ENCODE measurements around the gene GYPC.
"Not testable (repeated sequence)": the region's sequence is repeated elsewhere in the genome, so short reads cannot be mapped to it uniquely, and the experiment has no call there.

Gene GYPC

DNA sequence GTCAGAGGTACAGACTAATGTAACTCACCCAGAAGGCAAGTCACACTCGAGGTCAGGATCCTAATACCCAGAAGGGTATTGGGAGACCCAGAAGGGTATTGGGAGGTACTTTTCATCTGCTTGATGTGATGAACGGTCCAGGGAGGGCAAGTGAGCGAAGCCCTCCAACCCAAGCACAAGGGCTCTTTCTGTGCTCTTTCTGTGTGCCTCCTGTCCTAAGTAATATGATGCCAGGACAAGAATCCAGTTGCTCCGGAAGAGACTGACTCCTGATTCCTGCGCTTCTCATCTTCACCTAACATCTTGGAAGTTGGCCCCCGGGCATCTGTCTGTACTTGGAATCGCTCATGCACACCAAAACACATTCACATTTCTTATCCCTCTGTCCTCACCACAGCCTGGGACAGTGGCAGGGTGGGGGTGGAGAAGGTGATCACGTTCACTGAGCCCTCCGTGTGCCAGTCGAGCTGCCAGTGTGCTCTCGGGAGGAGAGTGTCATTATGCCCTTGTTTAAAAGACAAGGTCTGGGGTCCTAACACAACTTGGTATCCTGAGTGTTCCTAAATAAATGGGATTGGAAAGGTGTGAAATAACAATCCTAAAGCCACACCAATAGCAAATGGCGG lies 17.1 kb downstream of the GYPC start:
- no peak for DNase-seq

DNA sequence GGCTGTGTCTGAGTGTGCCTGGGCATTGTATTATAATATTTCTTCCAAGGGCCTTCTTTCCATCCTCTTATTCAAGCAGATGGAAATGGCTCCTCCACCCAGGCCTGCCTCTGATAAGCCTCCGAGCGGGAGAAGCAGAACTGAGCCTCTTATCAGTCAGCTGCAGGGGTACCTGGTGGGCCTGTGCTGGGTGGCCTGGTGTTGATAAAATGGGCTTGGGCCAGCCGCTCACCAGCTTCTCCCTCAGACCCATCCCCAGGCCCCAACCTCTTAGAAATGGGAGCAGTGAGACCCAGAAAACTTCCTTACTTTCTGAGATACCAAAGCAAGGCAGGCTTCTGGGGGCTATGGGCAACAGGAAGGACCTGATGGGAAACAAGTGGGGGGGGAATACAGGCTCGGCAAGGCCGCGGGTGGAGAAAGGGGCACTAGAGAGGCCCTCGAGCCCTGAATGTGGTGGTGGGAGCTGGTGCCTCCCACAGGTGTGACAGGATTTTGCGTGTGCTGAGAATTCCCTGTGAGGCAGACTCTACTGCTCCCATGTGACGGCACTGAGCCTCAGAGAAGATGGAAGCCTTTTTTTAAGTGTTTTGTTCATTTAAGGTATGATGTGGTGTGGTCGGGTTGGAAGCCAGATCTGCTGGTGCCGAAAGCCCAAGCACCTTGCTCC lies 18.3 kb downstream of the GYPC start:
- DNase-seq: no peak

DNA sequence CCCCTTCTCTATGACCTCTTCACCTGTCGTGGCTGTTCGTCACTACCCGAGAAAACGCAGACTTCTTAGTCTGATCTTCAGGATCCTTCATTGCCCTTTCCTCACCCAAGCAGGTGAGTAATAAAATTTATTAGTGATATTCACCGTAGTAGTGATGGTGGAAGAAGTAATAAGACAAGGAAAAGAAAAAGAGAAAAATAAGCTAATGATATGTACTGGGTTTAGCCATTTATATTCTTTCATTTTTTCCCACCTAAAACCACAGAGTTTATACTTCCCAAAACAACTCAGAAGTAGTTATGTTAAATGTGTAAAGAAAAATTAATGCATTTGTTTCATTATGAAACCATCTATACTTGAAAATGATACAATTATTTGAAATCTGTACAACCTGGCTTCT lies 19.7 kb downstream of the GYPC start:
- DNase-seq: no peak

DNA sequence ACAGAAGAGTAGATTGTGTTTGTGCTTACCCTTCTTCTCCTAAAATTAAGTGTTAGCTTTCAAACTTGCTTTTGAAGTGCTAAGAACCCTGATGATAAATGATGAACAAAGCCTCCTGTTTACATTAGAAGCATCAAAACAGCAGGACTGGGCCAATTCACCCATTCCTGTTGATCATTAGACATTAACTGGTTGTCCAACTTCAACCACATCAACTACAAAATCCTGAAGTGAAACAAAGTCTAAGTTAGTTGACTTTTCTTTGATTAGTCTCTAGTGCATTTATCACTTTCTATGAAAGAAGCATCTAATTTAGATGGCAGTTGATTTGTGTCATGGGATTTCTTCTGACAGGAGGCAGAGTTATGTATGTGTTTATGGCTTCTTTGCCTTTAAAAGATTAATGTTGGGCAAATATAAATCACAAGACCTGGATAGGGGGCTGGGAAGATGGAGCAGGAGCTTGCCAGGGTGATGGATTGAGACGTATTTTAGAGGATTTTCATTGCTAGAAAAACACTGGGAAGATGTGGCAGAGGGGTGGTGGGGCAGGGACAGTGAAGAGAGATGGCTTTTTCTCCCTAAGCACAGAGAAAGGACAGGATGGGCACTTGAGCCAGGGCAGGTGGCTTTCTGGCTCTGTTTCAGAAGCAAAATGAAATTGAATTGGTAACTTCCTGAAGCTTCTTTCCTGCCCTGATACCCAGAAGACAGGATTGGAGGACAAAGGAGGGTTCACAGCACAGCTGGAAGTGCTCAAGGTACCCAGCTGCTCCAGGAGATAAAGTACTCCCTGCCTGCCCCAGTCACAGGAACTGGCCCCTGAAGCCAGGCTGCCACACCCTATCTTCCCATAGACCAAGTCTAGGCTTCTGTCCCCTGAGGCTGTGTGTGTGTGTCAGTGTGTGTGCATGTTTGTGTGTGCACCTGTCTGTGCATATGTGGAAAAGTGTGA lies 20.5 kb downstream of the GYPC start:
- DNase-seq: no peak

DNA sequence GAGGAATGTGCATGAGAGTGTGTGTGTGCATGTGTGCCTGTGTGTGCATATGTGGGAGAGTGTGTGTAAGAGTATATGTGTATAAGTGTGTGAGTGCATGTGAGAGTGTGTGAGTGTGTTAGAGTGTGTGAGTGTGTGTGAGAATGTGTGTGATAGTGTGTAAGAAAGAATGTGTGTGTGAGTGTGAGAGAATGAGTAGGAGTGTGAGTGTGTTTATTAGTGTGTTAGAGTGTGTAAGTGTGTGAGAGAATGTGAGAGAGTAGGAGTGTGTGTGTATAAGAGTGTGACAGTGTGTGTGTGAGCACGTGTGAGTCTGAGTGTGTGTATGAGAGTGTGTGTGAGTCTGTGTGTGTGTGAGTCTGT lies 21.2 kb downstream of the GYPC start:
- DNase-seq: no peak

DNA sequence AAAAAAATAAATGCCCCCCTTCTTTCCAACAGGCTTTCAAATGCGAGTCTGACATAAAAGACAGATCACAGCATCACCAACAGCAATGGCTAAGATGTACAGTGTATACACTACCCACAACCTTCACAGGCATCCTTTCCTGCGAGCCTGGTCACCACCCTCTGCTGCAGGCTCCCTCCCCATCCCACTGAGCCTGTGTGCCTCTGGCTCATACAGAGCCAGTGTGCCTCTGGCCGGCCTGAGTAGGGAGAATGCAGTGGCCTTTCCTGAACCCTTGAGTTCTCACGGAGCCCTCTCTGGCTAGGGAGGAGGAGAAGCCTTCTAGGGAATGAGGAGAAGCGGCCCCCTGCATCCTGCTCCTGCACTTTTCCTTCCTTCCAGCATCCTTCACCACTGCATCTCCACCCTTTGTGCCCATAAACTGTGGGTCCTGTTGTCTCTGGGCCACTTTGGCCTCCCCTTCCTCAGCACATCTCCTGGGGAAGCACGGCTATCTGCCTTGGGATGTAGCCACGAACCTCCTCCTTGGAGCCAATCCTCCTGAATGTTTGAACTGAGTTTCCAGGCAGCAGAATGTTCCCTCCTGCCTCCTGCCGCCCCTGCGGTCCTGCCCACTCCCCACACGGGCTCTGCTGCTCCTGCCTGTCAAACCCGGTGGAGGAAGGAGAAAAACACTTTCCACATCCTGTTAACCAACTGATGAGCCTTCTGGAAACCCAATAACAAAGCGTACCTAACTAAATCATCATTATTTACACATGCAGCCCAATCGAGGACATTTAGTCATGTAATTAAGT lies 22.5 kb downstream of the GYPC start:
- DNase-seq: no peak

DNA sequence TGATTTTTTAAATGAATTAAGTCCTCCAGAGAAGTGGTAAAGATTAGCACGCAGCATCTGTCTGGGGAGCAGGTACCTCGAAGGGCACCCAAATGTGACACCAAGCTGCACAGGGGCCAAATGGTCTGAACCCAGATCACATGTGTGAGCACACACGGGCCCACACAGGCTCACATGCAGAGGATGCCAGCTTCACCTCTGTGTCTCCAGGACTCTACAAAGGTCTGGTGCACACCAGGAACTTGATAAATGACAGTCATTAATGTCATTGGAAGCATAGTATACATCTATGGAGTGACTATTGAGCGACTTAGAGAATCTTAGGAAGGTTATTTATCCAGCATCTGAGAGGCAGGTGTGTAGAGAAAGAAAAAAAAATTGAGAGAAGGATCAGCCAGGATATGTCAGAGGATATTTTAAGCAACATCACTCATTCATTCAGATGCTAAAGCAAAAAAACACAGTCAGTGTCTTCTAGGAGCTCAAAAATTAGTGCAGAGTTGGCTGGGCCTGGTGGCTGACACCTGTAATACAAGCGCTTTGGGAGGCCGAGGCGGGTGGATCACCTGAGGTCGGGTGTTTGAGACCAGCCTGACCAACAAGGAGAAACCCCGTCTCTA lies 23.2 kb downstream of the GYPC start:
- DNase-seq: no peak

DNA sequence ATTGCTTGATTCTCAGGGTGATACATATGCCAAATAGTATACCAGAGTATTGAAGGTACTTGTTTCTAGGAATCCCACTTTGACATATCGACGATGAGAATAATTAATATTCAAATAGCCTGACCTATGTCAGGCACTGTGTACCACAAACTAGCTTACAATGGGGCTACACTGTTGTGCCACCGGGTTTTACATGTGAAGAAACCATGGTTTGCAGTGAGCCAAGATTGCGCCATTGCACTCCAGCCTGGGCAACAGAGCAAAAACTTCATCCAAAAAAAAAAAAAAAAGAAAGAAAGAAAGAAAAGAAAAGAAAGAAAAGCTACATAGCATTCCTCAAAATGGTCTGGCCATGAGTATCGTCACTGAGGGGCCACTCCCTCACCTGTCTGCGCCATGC lies 25.5 kb downstream of the GYPC start:
- no peak for DNase-seq

DNA sequence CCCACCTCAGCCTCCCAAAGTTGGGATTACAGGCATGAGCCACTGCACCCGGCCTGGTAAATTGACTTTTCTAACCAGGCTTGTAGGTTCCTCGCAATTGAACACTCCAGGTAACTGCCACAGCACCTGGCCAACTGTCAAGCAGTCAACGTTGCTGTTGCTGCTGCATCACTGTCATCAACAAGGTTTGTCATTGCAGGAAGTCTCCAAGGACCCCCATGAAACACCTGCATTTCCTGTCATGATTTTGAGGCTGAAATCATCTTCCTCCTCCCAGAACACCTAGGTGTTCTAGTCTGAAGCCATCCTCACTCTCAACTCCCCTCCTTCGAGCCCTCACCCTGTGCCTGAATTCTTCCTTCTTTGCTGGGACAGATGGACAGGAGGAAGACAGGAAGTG lies 29.7 kb downstream of the GYPC start:
- no peak for DNase-seq

DNA sequence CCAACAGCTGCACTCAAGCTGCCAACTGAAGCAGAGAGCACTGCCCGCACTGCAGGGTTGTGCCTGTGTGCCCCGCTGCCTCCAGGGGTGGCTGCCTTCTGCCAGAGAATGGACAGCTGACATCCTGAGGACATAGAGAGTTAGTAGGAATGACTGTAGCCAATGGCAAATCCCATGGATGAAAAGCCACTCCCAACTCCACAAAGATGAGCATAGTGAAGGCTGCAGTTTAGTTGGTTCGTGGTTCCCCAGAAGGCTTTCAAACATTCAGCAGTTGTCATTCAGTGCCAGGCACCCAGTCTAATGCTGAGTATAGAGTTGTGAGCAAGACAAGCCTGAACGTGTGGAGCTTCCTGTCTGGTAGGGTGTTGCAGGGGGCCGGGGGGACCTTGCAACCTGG lies 30.3 kb downstream of the GYPC start:
- no peak for DNase-seq

DNA sequence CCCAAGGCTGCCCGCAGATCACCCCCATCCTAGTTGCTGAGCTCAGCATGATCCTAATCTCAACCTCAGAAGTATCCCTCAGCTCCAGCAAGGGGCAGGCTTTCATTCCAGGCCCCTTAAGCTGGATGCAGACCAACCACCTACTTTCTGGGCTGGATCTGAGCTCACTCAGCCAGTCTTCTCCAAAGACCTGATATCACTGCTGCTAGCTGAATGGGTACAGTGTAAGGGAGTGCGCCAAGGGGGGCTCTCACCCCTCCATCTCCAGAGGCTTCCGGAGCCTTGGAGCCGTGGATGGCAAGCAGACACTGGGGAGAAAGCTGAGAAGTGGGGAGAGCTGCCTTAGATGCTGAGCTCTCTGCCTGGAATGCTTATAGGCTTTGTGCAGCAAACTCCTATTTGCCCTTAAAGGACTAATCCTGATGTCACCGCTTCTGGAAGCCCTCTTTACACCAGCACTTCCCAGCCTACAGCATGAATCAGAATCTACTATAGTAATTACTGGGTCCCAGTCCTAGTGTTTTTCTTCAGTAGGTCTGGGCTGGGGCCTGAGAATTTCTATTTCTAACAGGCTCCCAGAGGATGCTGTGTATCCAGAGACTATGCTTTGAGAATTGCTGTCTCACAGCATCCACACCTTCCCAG lies 31.0 kb downstream of the GYPC start:
- no peak for DNase-seq

DNA sequence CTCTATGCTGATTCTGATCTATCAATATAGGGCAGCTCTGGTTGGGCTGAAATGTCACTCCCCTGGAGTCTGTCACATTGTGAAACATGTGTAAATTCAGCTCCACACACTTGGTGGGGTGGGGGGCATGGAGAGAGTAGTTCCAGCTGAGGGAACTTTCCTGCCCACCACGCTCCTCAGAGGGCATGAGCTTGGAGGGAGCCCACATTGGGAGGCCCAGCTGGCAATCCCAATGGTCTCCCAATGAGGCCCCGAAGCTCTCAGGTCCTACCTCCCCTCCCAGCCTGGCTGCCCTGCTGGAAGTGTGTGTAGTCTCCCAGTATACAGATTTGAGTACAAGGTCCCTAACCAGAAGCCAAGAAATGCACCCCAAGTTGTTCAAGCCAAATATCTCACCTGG lies 31.5 kb downstream of the GYPC start:
- DNase-seq: no peak

DNA sequence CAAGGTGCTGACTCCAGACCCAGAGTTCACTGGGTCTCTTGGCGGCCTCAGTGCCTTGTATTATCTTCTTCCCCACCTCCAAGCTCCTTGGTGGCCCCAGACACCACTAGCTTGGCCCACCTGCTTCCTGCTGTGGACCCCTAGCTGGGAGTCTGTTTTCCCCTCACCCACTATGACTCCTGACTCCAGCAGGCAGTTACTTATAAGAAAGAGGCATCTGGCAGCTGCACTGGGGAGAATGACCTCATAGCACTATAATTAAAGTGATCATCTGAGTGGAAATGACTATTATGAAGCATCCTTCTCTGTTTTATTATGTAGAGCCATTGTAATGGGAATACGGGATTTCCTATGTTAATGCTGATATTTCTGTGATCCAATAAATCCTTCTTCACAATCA lies 32.6 kb downstream of the GYPC start:
- DNase-seq: not testable (repeated sequence)

DNA sequence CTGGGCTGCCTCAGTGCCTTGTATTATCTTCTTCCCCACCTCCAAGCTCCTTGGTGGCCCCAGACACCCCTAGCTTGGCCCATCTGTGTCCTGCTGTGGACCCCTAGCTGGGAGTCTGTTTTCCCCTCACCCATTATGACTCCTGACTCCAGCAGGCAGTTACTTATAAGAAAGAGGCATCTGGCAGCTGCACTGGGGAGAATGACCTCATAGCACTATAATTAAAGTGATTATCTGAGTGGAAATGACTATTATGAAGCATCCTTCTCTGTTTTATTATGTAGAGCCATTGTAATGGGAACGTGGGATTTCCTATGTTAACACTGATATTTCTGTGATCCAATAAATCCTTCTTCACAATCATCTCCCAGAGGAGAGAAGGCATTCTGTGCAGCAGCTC lies 36.3 kb downstream of the GYPC start:
- DNase-seq: not testable (repeated sequence)

DNA sequence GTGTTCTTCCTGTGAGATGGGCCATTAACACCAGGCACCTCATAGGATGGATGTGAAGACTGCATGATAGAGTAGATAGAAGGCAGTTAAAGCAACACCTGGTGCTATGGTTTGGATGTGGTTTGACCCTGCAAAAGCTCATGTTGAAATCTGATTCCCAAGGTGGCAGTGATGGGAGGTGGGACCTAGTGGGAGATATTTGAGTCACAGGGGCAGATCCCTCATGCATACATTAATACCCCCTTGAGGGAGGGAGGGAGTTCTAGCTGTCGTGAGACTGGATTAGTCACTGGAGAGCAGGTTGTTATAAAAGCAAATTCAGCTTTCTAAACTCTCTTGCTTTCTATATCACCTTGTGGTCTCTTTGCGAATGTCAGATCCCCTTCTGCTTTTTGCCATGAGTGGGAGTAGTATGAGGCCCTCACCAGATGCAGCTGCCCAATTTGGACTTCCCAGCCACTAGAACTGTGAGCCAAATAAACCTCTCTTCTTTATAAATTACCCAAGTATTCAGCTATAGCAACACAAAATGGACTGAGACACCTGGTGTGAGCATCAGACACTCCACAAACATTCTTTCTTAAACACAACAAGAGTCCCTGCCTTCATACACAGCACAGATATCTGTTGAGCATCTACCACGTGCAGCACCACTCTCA lies 37.1 kb downstream of the GYPC start:
- not testable (repeated sequence) for DNase-seq

DNA sequence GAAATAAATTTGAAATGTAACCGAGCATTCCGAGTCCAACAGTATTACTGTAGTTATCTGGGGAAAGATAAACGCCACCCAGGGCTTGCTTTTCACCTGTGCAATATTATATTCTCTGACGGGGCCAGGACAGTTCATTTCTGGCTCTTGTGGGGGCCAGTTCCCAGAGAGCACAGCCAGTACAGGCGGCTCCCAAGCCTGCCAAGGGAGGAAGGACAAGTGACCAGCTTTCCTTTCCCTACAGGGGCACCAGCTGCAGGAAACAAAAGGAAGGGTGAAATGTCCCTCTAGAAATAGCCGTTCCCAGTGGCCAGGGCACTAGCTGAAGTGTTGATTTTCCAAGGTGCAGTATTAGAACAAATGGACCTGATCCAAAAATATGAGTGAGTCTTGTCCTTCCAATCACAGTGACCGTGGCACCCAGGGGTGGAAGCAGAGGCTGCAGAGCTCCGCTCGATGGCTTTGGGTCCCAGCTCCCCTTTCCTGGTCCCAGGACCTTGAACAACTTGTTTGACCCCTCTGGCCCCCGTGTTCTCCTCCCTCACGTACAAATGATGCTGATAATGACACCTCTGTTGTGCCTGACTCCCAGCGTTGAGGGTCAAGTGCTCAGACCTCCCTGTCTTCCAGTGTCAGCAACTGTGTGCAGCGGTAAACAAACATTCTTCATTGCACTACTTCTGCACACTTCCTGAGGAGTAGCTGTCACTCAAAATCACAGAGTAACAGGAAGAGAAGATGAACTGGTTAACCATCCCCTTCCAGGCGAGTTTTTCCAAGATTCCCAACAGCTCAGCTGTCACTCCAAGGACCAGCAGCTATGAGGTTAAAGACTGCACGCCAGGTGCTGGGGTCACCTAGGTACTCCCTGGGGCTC lies 40.9 kb downstream of the GYPC start:
- no peak for DNase-seq

DNA sequence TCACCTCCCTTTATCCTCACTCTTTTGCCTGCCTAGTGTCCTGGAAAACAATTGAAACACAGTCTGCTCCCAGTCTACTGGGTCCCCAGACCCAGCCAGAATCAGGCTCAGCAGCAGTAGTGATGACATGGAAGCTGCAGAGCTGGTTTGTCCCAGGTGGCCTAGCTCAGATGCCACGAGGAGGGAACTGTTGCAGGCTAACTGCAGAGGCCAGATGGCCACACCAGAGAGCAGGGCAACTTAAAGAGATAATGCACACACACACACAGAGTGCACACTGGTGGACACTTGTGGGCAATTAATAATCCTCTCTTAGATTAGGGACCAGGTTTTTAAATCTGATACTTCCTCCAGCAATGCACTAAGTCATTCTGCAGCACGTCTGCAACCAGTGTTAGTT lies 42.4 kb downstream of the GYPC start:
- DNase-seq: no peak

DNA sequence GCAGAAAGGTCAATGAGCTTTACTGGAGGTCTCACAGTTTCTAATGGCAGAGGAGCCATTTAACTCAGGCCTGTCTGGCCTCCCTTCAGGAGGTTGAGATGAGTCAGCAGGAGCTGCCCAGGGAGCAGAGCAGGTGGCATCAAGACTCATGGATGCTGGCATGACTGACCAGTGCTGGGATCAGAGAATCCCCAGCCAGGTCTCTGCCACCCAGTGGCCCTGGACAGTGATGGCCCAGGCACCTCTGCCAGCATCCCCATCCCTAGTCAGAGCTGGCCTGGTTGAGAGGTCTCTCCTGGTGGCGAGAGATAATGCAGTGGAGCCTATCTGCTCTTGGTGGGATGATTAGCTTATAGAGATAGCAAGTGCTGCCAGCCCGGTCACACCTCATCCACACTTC lies 43.1 kb downstream of the GYPC start:
- no peak for DNase-seq

DNA sequence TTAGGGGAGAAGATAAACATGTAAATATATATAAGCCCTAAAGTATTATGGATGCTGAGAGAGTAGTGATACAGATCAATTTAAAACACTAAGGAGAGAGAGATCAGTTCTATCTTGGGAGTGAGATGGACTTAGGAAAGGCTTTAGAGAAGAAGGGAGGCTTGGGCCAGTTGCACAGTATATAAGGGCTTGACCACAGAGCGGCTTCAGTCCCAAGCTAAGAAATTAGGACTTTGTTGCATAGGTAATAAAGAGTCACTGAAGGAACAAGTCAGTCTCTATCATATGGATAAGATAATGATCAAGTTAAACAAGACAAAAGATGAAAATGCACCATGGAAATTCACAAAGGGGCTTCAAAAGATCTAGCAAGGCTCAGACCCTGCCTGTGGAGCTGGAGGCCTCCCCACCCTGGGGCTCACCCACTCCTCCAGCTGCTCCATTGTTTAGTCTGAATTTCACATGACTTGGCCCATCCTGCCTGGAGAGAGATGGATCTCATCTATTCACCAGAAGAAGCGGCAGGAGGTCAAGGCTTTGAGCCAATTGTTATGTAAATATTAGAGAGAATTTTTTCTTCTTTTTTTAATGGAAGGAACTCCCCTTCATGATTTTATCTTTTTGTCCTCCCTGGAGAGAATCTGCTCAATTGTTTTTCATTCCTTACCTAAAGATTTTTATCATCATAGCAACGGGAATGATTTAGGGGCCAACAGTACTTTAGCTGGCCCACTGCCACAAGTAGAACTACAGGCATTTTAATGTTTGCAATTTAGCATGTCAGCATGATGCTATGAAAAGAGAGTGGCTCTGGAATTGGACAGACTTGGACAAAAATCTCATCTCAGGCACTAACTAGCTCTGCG lies 44.0 kb downstream of the GYPC start:
- no peak for DNase-seq

DNA sequence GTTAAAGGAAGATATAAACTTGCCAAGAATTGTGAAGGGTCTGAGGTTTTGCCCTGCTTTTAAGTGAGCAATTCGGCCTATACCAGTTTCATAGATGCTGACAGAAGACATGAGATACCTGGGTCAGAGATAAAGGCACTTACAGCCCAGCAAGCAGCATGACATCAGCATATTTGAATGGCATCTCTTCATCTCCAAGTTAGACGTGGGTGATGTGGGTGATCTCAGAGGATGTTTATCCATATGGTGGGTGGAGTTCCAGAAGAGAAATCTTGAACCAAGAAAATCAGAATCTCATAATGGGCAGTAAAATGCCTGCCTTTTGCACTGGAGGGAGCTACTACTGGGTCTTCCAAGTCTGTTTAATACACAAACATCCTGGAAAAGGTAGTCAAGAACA lies 44.7 kb downstream of the GYPC start:
- DNase-seq: no peak
